RWPE1 (cell line): ENCODE measurements around the gene HSD17B4.
"Not testable (repeated sequence)": the region's sequence is repeated elsewhere in the genome, so short reads cannot be mapped to it uniquely, and the experiment has no call there.

Experiments
- CTCF ChIA-PET: fragments of 350-600 bp; sonication (Branson Sonifier 250); formaldehyde crosslinking; extraction: SDS; loops from one replicate; lab custom pipeline; 2021; lab: Yijun Ruan, JAX
- POLR2A ChIA-PET: fragments of 400-600 bp; formaldehyde crosslinking; extraction: SDS; loops from one replicate; lab custom pipeline; 2020; ENCODE audit warnings: antibody characterized with exemption; ENCODE audit not compliant: low non-redundant PET; lab: Yijun Ruan, JAX
- DNase-seq: peaks from one replicate; pipeline ENCODE4 v3.0.0; 2012; ENCODE audit warnings: low spot score
- H3K27ac ChIP-seq: fragments of 450-650 bp; 2 replicates; pipeline ENCODE4 v1.5.1; 2017
- CTCF ChIP-seq: fragments of 450-650 bp; conservative IDR thresholded peaks from 2 replicates; pipeline ENCODE4 v1.5.1; 2017; ENCODE audit warnings: low read depth, mild to moderate bottlenecking

HSD17B4 gene

GRCh38 chr5:119435436-119436132 is 16.7 kb upstream of the HSD17B4 start:
- DNase-seq: no peak
- POLR2A ChIA-PET: no interaction called here
- TF ChIP-seq CTCF: peak; percentile 33; the same call in 1 of the 2 replicates

DNA sequence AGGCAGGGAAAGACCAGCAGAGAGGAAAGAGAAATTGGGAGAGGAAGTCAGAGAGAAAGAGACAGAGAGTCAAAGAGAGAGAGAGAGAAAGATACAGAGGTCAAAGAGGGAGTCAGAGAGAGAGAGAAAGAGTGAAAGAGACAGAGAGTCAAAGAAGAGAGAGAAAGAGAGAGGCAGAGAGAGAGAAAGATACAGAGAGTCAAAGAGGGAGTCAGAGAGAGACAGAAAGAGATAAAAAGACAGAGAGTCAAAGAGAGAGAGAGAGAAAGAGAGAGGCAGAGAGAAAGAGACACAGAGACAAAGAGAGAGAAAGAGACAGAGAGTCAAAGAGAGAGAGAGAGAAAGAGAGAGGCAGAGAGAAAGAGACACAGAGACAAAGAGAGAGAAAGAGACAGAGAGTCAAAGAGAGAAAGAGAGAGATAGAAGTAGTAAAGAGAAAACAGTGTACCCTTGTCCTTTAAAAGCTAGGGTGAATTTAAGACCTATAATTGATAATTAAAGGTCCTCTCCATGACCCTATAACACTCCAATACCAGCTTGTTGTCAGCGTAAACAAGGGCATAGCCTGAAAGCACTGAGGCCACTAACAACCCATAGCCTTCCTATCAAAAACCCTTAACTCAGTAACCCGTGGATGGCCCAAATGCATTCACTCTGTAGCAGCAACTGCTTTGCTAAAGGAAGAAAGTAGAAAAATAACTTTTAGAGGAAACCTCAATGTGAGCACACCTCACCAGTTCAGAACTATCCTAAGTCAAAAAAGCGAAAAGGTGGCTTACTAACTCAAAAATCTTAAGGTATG is 14.3 kb upstream of the HSD17B4 start:
- H3K27ac ChIP-seq, CTCF ChIA-PET, POLR2A ChIA-PET, DNase-seq: not testable (repeated sequence)

More at GRCh38 chr5:119435436-119436132, 16.7 kb upstream of the HSD17B4 start:
- no peak overlapping the region for H3K27ac ChIP-seq
- CTCF ChIA-PET: no interaction called here

DNA sequence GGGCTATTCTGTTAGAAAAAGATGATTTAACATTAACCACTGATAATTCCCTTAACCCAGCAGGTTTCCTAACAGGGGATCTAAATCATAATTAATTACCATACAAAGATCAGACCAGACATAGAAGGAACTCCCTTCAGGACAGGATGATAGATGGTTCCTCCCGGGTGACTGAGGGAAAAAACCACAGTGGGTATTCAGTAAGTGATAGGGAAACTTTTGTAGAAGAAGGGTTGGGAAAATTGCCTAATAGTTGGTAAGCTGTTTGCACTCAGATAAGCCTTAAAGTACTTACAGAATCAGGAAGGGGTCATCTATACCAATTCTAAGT is 13.7 kb upstream of the HSD17B4 start:
- H3K27ac ChIP-seq, POLR2A ChIA-PET, DNase-seq: not testable (repeated sequence)
- CTCF ChIA-PET: interaction anchor here (1.2 kb wide), 1 partner anchor 26 kb away, joined by 3 read pairs; no protein-coding TSS in a partner anchor

DNA sequence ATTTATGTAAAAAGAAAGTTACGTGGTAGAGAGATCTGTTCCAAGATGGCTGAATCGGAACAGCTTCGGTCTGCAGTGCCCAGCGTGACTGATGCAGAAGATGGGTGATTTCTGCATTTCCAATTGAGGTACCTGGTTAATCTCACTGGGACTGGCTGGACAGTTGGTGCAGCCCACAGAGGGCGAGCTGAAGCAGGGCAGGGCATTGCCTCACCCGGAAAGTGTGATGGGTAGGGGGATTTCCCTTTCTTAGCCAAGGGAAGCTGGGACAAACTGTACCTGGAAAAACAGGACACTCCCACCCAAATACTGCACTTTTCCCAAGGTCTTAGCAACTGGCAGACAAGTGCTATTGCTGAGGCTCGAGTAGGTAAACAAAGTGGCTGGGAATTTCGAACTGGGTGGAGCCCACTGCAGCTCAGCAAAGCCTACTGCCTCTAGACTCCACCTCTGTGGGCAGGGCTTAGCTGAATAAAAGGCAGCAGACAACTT is 13.1 kb upstream of the HSD17B4 start:
- POLR2A ChIA-PET: no interaction called here
- no peak for TF ChIP-seq CTCF
- CTCF ChIA-PET: interaction anchor here (0.6 to 1.2 kb wide), 2 partner anchors 14 to 27 kb away, joined by 3 read pairs; no protein-coding TSS in a partner anchor
- no peak for DNase-seq
- H3K27ac ChIP-seq: no peak overlapping the region

DNA sequence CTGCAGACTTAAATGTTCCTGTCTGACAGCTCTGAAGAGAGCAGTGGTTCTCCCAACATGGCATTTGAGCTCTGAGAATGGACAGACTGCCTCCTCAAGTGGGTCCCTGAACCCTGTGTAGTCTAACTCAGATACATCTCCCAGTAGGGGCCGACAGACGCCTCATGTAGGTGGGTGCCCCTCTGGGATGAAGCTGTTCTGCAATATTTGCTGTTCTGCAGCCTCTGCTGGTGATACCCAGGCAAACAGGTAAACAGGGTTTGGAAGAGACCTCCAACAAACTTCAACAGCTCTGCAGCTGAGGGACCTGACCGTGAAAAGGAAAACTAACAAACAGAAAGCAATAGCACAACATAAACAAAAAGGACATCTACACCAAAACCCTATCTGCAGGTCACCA is 12.7 kb upstream of the HSD17B4 start:
- DNase-seq, H3K27ac ChIP-seq, POLR2A ChIA-PET: not testable (repeated sequence)
- CTCF ChIA-PET: interaction anchor here (0.6 to 1.2 kb wide), 2 partner anchors 15 to 27 kb away, joined by 3 read pairs; no protein-coding TSS in a partner anchor

- DNase-seq, CTCF ChIA-PET, POLR2A ChIA-PET, H3K27ac ChIP-seq: not testable (repeated sequence)
These were observed 7.7 kb upstream of the HSD17B4 start for GRCh38 chr5:119444643-119445042.

DNA sequence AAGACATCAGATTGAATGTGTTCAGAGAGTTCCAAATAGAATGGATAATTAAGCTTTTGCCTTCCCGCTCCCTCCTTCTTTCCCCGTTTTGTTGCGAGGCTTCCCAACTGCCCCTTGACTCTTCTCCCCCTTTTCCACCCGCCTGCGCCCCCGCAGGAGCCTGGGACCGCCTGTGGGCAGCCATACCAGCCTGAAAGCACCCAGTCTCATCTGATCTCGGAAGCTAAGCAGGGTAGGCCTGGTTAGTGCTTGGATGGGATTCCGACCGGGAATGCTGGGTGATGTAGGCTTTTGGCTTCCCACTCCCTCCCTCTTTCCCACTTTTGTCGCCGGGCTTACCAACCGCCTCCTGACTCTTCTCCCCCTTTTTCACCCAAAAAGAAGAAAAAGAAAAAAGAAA is 6.8 kb upstream of the HSD17B4 start:
- TF ChIP-seq CTCF: no peak
- CTCF ChIA-PET: interaction anchor here (0.6 to 0.7 kb wide), 2 partner anchors 15 to 1294 kb away, joined by 3 to 4 read pairs; no protein-coding TSS in a partner anchor
- no peak for DNase-seq
- H3K27ac ChIP-seq: no peak overlapping the region
- POLR2A ChIA-PET: no interaction called here

DNA sequence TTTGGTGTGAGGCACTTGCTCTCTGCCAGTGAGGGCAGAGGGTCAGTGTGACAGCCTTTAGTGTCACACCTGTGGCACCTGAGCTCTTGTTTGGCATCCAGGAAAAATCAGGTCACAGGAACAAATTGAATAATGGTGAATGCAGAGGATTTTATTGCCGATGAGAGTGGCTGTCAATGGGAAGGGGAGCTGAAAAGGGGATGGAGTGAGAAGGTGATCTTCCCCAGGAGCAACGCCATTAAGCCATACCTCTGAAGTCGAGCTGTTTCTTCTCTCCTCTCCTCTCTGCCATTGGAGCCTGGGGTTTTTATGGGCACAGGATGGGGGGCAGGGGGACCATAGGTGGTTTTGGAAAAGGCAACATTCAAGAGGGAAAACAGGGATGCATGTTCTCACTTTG is 2.4 kb upstream of the HSD17B4 start:
- POLR2A ChIA-PET: no interaction called here
- DNase-seq: no peak
- no peak for TF ChIP-seq CTCF
- CTCF ChIA-PET: no interaction called here
- no peak overlapping the region for H3K27ac ChIP-seq

- POLR2A ChIA-PET, CTCF ChIA-PET, H3K27ac ChIP-seq, DNase-seq: not testable (repeated sequence)
These were observed 1.7 kb upstream of the HSD17B4 start for GRCh38 chr5:119450627-119451026.
